Measurements from ENCODE around the gene FUZ.

Gene FUZ

GRCh38 chr19:49851456-49852259 lies 38.6 kb upstream of the FUZ start:
- no peak for DNase-seq (ENCODE audit: low spot score)

- peak; percentile 91 for DNase-seq (ENCODE audit: low spot score)
These were observed 37.6 kb upstream of the FUZ start, which contains the start of gene PTOV1 for GRCh38 chr19:49850487-49851342. PTOV1 (plus strand) TSS chr19:49851159.

- DNase-seq (ENCODE audit: low spot score): no peak
These were observed 37.1 kb upstream of the FUZ start for GRCh38 chr19:49850221-49850486.

GRCh38 chr19:49849433-49850220 lies 36.5 kb upstream of the FUZ start:
- DNase-seq (ENCODE audit: low spot score): no peak

GRCh38 chr19:49848938-49849337 lies 35.8 kb upstream of the FUZ start:
- no peak for DNase-seq (ENCODE audit: low spot score)

- DNase-seq (ENCODE audit: low spot score): peak; percentile 75
These were observed 34.9 kb upstream of the FUZ start for GRCh38 chr19:49847731-49848696.

- DNase-seq (ENCODE audit: low spot score): no peak
These were observed 33.3 kb upstream of the FUZ start for GRCh38 chr19:49846408-49846807.

GRCh38 chr19:49845414-49845813 lies 32.3 kb upstream of the FUZ start:
- DNase-seq (ENCODE audit: low spot score): no peak

GRCh38 chr19:49844138-49845095 lies 31.3 kb upstream of the FUZ start:
- DNase-seq (ENCODE audit: low spot score): peak; percentile 55

- DNase-seq (ENCODE audit: low spot score): no peak
These were observed 30.2 kb upstream of the FUZ start for GRCh38 chr19:49843265-49843664.

GRCh38 chr19:49840736-49841249 lies 27.7 kb upstream of the FUZ start:
- DNase-seq (ENCODE audit: low spot score): no peak

GRCh38 chr19:49840321-49840720 lies 27.2 kb upstream of the FUZ start:
- no peak for DNase-seq (ENCODE audit: low spot score)

- no peak for DNase-seq (ENCODE audit: low spot score)
These were observed 26.6 kb upstream of the FUZ start for GRCh38 chr19:49839713-49840112.

GRCh38 chr19:49838885-49839588 lies 25.9 kb upstream of the FUZ start:
- DNase-seq (ENCODE audit: low spot score): no peak

- no peak for DNase-seq (ENCODE audit: low spot score)
These were observed 24.3 kb upstream of the FUZ start for GRCh38 chr19:49837425-49837824.

- no peak for DNase-seq (ENCODE audit: low spot score)
These were observed 23.9 kb upstream of the FUZ start for GRCh38 chr19:49837009-49837310.

GRCh38 chr19:49836176-49837008 lies 23.3 kb upstream of the FUZ start:
- DNase-seq (ENCODE audit: low spot score): no peak

- no peak for DNase-seq (ENCODE audit: low spot score)
These were observed 22.5 kb upstream of the FUZ start for GRCh38 chr19:49835562-49835961.

- no peak for DNase-seq (ENCODE audit: low spot score)
These were observed 20.5 kb upstream of the FUZ start for GRCh38 chr19:49833599-49833998.

Data from kidney tubule cell (primary cell).